ENCODE results near the gene CPLX3.

DNA sequence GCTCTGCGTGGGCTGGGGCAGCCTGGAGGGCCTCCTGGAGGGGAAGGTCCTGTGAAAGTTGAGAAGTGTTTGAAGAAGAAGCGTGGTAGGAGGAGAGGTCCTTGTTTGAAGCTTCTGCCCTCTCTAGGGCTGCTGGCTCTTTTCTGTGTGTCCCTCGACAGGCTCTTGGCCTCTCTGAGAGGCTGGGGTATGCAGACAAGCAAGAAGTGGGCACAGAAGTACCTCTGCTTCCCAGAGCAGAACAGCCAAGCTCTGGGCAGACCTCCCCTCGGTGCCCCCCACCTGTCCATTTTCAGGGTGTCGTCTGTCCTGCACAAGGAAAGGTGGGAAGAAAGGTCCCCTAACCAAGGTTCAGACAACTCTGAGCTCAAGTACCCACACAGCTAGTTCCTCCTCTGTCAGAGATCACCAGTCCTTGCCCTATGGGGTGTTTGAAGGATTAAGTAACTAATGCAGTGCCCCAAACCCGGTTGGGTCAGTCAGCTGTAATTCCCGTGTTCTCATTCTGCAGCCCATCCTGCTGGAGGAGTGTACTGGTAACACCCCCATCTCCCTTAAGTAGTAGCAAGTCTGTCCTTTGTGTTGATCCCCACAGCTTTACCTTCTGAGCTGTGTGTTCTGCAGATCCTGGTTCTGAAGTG lies 38.3 kb upstream of the CPLX3 start:
- TF ChIP-seq CTCF (IDR thresholded peaks at IDR 0.05) = no peak
- no peak for TF ChIP-seq POLR2A (IDR thresholded peaks at IDR 0.05)
